UCSD-AML1 (cell line): ENCODE results near the gene GSX2.
"Not testable (repeated sequence)": the region's sequence is repeated elsewhere in the genome, so short reads cannot be mapped to it uniquely, and the experiment has no call there.

ENCODE experiments used
- DNase-seq: peaks from one replicate; lab custom pipeline; 2025; ENCODE audit not compliant: unreplicated experiment; lab: John Stamatoyannopoulos, UW

GSX2 gene

DNA sequence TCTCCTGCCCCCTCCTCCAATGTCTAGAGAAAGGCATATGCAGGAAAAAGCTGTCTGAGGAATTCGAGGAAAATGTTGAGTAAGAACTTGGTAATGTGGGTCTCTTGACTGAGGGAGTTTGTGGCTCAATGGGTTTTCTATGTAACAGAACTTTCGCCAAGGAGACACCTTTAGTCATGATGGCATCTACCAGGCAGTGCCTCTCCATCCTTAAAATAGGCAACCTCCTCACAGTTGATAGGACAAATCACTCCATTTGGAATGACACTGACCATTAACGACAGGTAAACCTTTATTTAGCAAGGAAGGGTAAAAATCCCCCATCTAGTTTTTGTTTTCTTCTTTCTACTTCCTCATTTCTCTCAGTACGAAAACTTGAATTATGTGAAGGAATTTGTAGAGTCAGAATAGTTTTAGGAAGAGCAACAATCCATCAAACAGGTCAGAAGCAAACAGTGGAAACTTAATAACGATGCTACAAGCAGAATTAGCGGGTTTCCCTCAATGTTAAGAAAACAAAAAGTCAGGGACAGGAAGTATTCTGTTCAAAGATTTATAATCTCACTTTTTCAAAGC is 2.7 kb downstream of the GSX2 start:
- no peak for DNase-seq

DNA sequence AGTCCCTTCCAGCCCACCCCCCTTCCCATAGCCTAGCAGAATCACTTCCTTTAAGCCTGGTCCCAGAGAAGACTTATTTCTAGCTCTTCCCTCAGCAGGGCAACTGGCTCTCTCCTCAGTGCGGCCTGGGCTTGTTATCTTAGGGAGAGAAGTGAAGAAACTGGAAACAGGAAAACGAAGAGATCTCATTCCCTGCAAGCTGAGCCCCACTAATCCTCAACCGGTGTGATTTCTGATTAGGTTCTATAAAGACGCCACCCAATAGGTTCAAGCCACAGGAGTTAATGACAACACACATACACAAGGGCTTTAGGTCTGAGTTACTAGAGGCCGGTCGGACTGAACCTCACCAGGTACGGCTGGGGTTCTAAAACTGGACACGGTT is 3.2 kb downstream of the GSX2 start:
- DNase-seq, result no peak

DNA sequence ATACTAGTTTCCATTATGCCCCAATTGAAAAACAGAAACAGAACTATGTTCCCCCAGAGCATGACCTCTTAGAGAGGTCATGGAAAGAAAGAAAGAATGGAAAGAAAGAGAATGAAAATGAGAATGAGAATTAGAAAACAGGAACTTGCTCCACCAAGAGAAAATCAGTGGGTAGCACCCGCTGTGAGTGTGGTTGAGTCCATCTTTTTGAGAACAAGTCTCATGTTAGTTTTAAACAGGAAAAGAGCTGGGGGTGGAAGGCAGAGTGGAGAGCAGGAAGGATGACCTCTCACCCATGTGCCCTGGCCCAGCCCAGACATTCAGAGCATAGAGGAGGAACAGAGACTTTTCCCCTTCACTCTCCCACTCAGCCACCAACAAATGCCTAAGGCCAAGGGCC is 4.9 kb downstream of the GSX2 start:
- no peak for DNase-seq

DNA sequence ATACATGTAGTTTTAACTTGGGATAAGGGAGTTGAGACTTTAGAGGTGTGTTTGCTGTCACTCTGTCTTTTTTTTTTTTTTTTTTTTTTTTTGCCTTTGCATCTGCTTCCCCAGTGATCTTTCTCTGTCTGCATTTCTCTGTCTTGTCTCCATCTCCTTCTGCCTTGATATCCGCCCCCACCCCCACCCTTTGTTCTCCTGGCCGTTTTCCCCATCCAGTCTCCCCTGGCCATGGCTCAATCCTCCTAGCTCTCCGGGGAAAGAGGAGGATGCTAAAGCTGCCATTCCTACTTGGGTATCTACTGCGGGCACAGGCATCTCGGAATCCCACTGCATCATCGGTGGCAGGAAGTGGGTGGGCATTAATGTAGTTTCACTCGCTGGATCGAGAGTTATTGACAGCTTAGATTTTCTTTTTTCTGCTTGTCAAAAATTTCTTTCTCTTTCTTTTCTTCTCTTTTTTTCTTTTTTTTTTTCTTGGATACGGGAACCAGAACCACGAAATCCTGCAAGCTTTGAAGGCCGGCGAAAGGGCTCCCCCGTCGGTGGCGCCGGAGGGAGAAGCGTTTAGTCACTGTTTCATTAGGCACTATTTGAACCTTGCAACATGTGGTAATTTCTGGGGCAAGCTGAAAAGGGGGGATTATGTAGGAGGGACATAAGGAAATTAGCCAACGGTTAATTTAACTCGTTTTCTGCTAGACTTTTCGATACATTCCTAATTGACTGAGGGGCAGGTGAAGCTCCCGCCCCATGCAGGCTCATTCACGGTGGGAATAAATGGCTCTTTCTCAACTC is 8.2 kb downstream of the GSX2 start:
- DNase-seq, result no peak

DNA sequence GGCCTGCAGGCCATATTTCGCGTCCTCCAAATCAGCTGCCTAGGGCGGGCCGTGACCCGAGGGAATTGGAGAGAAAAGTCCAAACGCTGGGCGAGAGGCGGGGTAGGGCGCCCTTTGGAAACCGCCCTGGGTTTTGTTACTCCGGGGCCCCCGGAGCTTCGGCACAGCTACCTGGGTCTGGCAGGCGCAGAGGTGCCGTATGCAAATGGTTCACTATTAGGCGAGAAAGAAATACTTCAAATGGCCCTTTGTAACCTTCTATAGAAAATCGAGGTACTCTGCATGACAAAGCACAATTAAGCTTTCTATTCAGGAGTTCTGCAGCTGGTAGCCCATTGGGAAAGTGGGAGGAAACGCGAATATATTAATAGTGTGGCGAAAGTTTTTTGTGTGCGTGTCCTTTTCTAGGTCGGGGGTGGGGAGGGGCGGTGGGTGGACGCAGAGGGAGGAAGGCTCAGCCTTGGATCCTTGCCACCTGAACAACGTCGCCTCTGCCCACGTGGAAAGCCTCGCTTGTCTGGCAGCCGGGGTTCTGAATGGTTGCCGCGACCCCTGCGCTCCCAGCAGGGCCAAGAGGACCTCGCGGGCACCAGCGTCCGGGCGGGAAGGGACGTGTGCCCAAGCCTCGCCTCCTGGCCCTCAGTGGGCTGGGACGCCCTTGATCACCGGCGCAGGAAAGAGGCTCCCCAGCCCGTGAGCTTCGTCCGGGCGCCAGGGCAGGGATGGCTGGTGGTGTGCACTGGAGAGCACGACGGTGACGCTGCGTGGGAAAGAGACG is 9.5 kb downstream of the GSX2 start:
- DNase-seq, result no peak

DNA sequence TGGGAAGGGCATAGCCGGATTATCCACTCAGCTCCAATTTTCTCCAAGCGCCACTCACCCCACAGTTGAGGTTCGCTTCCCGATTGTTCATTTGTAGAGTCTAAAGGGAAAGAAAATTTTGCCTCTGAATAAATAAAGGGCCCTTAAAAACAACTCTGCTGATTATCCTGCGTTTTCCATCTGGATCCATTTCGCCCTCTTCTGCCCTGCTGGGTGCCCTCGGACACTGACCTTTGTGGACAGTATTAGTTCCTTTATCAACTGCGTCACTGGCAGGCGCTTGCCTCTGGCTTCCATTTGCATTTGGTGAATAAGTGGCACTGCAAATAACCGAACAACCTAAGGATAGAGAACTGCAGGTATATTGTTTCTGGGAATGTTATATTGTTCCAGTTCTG is 10.1 kb downstream of the GSX2 start:
- DNase-seq, result no peak

DNA sequence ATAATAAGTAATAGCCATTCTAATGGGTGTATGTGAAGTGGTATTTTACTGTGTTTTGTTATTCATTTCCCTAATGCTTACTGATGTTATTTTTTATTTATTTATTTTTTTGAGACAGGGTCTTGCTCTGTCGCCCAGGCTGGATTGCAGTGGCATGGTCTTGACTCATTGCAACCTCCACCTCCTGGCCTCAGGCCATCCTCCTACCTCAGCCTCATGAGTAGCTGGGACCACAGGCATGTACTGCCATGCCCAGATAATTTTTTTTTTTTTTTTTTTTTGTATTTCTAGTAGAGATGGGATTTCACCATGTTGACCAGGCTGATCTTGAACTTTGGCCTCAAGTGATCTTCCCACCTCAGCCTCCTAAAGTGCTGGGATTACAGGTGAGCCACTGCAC is 13.2 kb downstream of the GSX2 start:
- not testable (repeated sequence) for DNase-seq

DNA sequence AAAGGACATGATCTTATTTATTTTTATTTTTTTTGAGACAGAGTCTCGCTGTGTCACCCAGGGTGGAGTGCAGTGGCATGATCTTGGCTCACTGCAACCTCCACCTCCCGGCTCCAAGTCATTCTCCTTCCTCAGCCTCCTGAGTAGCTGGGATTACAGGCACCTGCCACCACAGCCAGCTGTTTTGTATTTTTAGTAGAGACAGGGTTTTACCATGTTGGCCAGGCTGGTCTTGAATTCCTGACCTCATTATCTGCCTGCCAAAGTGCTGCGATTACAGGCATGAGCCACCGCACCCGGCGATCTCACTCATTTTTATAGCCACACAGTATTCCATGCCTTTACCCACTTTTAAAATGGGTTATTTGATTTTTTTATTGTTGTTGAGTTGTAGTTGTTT is 16.3 kb downstream of the GSX2 start:
- DNase-seq, result not testable (repeated sequence)

DNA sequence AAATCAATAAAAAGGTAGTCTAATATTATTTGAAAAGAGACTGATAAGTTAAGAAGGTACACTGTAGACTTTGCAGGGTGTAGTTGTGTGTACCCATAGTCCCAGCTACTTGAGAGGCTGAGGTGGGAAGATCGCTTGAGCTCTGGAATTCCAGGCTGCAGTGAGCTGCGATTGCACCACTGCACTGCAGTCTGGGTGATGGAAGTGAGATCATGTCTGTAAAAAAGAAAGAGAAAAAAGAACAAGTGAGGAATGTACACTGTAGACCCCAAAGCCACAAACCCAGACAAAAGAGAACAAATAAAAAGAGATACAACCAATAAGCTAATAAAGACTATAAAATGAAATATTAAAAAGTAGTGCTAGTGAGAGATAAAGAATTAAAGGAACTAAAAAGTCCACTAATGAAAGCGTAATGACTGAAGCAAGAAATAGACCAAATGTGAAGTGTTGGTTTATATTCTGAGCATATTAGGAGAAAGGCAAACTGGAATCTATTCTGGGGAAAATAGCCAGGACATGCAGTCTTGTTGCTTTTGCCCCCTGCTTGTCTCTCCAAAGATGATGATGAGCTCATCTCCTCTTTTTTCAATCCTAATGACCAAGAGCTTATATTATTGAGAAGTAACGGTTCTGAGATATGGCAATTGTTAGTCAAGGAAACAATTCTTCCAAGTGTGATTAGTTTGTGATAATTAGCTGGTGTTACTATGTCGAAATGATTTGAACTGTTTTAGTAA is 19.1 kb downstream of the GSX2 start:
- no peak for DNase-seq

DNA sequence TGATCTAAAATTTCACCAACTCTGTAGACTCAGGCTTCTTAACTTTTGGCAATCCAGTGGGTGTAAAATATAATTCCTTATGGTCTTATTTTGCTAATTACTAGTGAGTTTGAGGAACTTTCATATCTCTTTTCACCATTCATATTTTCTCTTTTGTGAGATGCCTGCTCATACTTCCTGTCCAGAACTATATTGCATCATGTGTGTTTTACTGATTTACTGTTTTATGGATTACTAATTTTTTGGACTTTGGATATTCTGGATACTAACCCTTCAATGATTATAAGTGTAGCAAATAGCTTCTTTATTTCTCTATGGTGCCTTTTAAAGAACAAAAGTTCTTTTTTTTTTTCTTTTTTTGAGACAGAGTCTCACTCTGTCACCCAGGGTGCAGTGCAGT is 20.6 kb downstream of the GSX2 start:
- no peak for DNase-seq

DNA sequence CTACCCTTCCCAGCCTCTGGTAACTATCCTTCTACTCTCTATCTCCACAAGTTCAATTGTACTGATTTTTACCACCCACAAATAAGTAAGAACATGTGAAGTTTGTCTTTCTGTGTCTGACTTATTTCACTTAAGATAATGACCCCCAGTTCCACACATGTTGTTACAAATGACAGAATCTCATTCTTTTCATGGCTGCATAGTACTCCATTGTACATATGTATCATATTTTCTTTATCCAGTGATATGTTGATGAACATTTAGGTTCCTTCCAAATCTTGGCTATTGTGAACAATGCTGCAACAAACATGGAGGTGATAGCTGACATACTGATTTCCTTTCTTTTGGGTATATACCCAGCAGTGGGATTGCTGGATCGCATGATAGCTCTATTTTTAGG is 27.7 kb downstream of the GSX2 start:
- DNase-seq, result no peak

DNA sequence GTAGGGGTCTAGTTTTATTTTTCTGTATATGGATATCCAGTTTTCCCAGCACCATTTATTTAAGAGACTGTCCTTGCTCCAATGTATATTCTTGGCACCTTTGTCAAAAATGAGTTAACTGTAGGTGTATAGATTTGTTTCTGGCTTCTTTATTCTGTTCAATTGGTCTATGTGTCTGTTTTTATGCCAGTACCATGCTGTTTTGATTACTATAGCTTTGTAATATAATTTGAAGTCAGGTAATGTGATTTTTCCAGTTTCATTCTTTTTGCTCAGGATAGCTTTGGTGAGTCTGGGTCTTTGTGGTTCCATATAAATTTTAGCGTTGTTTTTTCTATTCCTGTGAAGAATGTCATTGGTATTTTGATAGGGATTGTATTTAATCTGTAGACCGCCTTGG is 28.7 kb downstream of the GSX2 start:
- DNase-seq, result not testable (repeated sequence)

DNA sequence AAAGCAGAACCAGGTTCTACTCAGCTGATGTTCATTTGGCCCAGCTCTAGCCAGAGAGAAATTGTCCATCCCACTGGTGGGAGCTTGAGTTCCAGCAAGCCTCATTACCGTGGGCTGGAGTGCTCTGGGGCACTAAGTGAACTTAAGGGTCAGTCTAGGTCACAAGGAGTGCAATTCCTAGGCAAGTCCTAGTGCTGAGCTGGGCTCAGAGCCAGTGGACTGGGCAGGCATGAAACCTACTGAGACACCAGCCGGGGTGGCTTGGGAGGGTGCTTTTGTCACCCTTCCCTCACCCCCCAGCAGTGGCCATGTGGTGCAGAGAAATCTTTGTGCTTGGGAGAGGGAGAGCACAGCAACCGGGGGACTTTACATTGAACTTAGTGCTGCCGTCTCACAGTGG is 39.4 kb downstream of the GSX2 start:
- DNase-seq, result no peak

DNA sequence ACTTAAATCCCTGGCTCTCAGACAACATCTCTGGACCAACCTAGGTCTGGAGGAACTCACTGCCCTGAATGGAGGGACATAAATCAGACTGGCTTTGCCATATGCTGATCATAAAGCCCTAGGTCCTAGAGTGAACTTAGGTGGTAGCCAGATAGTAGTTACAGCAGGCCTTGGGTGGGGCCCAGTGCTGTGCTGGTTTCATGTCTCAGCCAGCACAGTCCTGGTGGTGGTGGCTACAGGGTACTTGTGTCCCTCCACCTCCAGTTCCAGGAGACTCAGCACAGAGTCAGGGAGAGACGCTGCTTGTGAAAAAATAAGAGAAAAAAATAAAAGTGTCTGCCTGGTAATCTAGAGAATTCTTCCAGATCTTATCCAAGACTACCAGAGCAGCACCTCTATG is 40.3 kb downstream of the GSX2 start:
- no peak for DNase-seq

DNA sequence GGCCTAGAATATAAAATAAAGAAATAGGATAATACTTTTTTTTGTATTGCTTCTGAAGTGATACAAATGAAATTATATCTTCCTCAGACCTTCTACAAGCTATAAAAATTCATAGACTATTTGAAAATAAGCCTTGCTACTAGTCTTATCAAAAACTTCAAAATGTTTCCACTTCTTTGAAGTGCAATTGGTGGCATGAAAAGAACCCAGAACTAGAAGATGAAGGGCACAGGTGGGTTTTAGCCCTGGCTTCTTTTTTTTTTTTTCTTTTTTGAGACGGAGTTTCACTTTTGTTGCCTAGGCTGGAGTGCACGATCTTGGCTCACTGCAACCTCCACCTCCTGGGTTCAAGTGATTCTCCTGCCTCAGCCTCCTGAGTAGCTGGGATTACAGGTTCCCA is 44.2 kb downstream of the GSX2 start:
- no peak for DNase-seq

DNA sequence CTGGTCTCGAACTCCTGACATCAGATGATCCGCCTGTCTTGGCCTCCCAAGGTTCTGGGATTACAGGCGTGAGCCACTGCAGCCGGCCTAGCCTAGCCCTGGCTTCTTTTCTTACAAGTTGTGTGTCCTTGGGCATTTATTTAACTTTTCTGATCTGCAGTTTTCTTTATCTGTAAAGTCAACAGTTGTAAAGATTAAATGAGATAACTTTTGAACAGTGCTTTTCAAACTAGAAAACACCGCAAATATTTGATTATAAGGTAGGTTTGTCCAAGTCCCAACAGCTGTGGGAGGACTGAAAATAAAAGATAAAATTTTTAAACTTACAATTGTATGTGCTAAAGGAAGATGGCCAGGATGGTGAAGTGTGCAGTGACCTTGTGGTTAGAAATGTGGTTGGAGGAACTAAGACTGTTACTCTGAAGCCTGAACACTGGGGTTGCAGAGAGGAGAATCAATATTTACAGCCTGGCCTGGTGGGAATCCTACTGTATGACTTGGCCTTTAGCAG is 44.8 kb downstream of the GSX2 start:
- no peak for DNase-seq

DNA sequence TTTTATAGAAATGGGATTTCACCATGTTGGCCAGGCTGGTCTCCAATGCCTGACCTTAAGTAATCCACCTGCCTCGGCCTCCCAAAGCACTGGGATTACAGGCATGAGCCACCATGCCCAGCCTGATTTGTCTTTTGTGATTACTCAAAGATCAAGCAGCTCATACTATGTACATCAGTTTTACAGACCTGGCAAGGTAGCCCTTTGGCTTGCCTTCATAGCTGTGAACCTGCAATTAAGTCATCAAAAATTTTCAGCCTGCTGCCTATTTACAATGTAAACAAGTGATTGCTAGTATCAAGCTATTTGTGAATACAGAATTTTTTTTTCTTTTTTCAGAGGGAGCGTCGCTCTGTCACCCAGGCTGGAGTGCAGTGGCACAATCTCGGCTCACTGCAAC is 46.2 kb downstream of the GSX2 start:
- no peak for DNase-seq

DNA sequence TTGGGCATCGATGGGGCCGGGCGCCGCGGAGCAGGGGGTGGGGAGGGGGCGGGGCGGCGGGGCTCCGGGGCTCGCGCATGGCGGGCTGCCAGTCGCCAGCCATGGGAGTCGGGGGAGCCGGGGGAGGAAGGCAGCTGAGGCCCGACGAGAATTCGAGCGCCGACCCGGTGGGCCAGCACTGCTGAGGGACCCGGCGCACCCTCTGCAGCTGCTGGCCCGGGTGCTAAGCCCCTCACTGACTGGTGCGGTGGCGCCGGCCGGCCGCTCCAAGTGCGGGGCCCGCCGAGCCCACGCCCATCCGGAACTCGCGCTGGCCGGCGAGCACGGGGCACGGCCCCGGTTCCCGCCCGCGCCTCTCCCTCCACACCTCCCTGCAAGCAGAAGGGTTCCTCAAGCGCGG is 49.4 kb downstream of the GSX2 start:
- DNase-seq, result no peak
